Hepatocyte (in vitro differentiated cells): ENCODE measurements around the gene AP3D1.

Experiments
- CTCF ChIP-seq: fragments of 200-600 bp; sonication (generic); IDR thresholded peaks from 2 replicates; pipeline ENCODE4 v1.5.1; 2016; ENCODE audit warnings: antibody characterized with exemption, mild to moderate bottlenecking; ENCODE audit not compliant: poor library complexity
- EZH2phosphoT487 ChIP-seq: fragments of 200-600 bp; sonication (generic); IDR thresholded peaks from one replicate; pipeline ENCODE4 v1.6.1; 2018; ENCODE audit warnings: antibody characterized with exemption, mild to moderate bottlenecking, low read depth, moderate library complexity; ENCODE audit not compliant: unreplicated experiment, severe bottlenecking

- TF ChIP-seq CTCF (no peak), EZH2phosphoT487 (no peak)
Measured at GRCh38 chr19:2080336-2080988, 70.9 kb downstream of the AP3D1 start.
